HUES64 (cell line): ENCODE results near the gene IER3.
"Not testable (repeated sequence)": the region's sequence is repeated elsewhere in the genome, so short reads cannot be mapped to it uniquely, and the experiment has no call there.

Experiments
- H3K27ac ChIP-seq: 2 replicates; pipeline ENCODE4 v1.7.0; 2013; ENCODE audit warnings: low read depth, low read length, inconsistent platforms
- H3K27me3 ChIP-seq: 2 replicates; pipeline ENCODE4 v1.6.1; 2013; ENCODE audit warnings: mild to moderate bottlenecking, low read length; ENCODE audit not compliant: insufficient read depth
- H3K36me3 ChIP-seq: 2 replicates; pipeline ENCODE4 v1.6.1; 2013; ENCODE audit warnings: mild to moderate bottlenecking, low read length; ENCODE audit not compliant: insufficient read depth
- H3K4me1 ChIP-seq: 2 replicates; pipeline ENCODE4 v1.6.1; 2013; ENCODE audit warnings: mild to moderate bottlenecking, low read length, moderate library complexity; ENCODE audit not compliant: insufficient read depth
- H3K4me3 ChIP-seq: 2 replicates; pipeline ENCODE4 v1.5.1; 2013; ENCODE audit warnings: mild to moderate bottlenecking, low read length, moderate library complexity
- H3K9ac ChIP-seq: 2 replicates; pipeline ENCODE4 v1.6.1; 2013; ENCODE audit warnings: mild to moderate bottlenecking, low read depth, low read length
- H3K9me3 ChIP-seq: 2 replicates; pipeline ENCODE4 v1.6.1; 2013; ENCODE audit warnings: low read depth, low read length; ENCODE audit not compliant: insufficient read depth
- WGBS: fragments of 150-250, 120-280 bp; methylation state at CpG from one replicate; pipeline ENCODE4 v1.1.7; 2013; ENCODE audit warnings: missing lambda C conversion rate; 5-methylcytosine and 5-hydroxymethylcytosine counted together

Gene IER3

GRCh38 chr6:30767944-30768301 is 23.6 kb upstream of the IER3 start:
- Histone ChIP-seq H3K27me3 (no peaks in the 10 kb centered on the region), H3K4me1 (peaks cover 48% of the 10 kb centered on the region), H3K9me3 (no peaks in the 10 kb centered on the region), H3K4me3 (no peak overlapping the region), H3K36me3 (no peaks in the 10 kb centered on the region), H3K27ac (no peak overlapping the region), H3K9ac (no peak overlapping the region)
- 88% methylated on average over 1 of the region's 1 CpG for WGBS

- Histone ChIP-seq H3K9me3 (no peaks in the 10 kb centered on the region), H3K27ac (no peak overlapping the region), H3K4me1 (peaks cover 48% of the 10 kb centered on the region), H3K36me3 (no peaks in the 10 kb centered on the region), H3K27me3 (no peaks in the 10 kb centered on the region), H3K9ac (no peak overlapping the region), H3K4me3 (no peak overlapping the region)
- 91% methylated on average over 9 of the region's 9 CpGs for WGBS
Observed at GRCh38 chr6:30767158-30767943, 23.0 kb upstream of the IER3 start.

GRCh38 chr6:30766461-30767157 is 22.3 kb upstream of the IER3 start:
- 82% methylated on average over 6 of the region's 6 CpGs for WGBS
- Histone ChIP-seq H3K36me3 (no peaks in the 10 kb centered on the region), H3K4me3 (no peak overlapping the region), H3K9ac (peak overlapping the region; percentile 29; the same call in 1 of the 2 replicates), H3K27ac (peak overlapping the region; percentile 9; the same call in 1 of the 2 replicates), H3K9me3 (no peaks in the 10 kb centered on the region), H3K27me3 (no peaks in the 10 kb centered on the region), H3K4me1 (peaks cover 50% of the 10 kb centered on the region)

- Histone ChIP-seq H3K9ac (0 out of 2 replicates have a peak overlapping the region, but pooled peaks have one; percentile 10), H3K27ac (peak overlapping the region; percentile 64; the same call in 1 of the 2 replicates), H3K4me1 (peaks cover 53% of the 10 kb centered on the region)
- not testable (repeated sequence) for H3K27me3 ChIP-seq, H3K9me3 ChIP-seq, H3K36me3 ChIP-seq, H3K4me3 ChIP-seq
- WGBS: 14% methylated on average over 1 of the region's 1 CpG
Observed at GRCh38 chr6:30765495-30765894, 21.1 kb upstream of the IER3 start.

- Histone ChIP-seq H3K27ac (peak overlapping the region; percentile 74; the same call in 1 of the 2 replicates), H3K9ac (peak overlapping the region; percentile 39; the same call in 1 of the 2 replicates), H3K4me3 (peak overlapping the region; percentile 24), H3K4me1 (peaks cover 45% of the 10 kb centered on the region)
- H3K27me3 ChIP-seq, H3K36me3 ChIP-seq, H3K9me3 ChIP-seq: not testable (repeated sequence)
- WGBS: 10% methylated on average over 13 of the region's 13 CpGs
Observed at GRCh38 chr6:30764490-30765043, 20.2 kb upstream of the IER3 start.

GRCh38 chr6:30763618-30764489 is 19.5 kb upstream of the IER3 start:
- peak overlapping the region; percentile 39; the same call in 1 of the 2 replicates for H3K9ac ChIP-seq

GRCh38 chr6:30763155-30763617 is 18.8 kb upstream of the IER3 start:
- Histone ChIP-seq H3K9ac (peak overlapping the region; percentile 39; the same call in 1 of the 2 replicates), H3K4me3 (no peak overlapping the region), H3K27me3 (no peaks in the 10 kb centered on the region), H3K36me3 (no peaks in the 10 kb centered on the region), H3K4me1 (peaks cover 39% of the 10 kb centered on the region), H3K9me3 (no peaks in the 10 kb centered on the region), H3K27ac (peak overlapping the region; percentile 74)
- 78% methylated on average over 1 of the region's 1 CpG for WGBS

More at GRCh38 chr6:30763618-30764489, 19.5 kb upstream of the IER3 start:
- Histone ChIP-seq H3K4me1 (peaks cover 44% of the 10 kb centered on the region), H3K27ac (peak overlapping the region; percentile 74), H3K9me3 (no peaks in the 10 kb centered on the region), H3K4me3 (peak overlapping the region; percentile 24), H3K27me3 (no peaks in the 10 kb centered on the region), H3K36me3 (no peaks in the 10 kb centered on the region)
- WGBS: 29% methylated on average over 7 of the region's 8 CpGs

GRCh38 chr6:30761791-30762429 is 17.6 kb upstream of the IER3 start:
- Histone ChIP-seq H3K27ac (no peak overlapping the region), H3K4me3 (no peak overlapping the region), H3K36me3 (no peaks in the 10 kb centered on the region), H3K9me3 (no peaks in the 10 kb centered on the region), H3K27me3 (no peaks in the 10 kb centered on the region), H3K9ac (no peak overlapping the region), H3K4me1 (peaks cover 39% of the 10 kb centered on the region)
- 92% methylated on average over 3 of the region's 4 CpGs for WGBS

GRCh38 chr6:30760549-30760948 is 16.2 kb upstream of the IER3 start:
- no peaks in the 10 kb centered on the region for H3K9me3 ChIP-seq
- no peak overlapping the region for H3K4me3 ChIP-seq
- peaks cover 30% of the 10 kb centered on the region for H3K4me1 ChIP-seq
- H3K27me3 ChIP-seq: no peaks in the 10 kb centered on the region
- H3K27ac ChIP-seq: no peak overlapping the region
- WGBS: 92% methylated on average over 8 of the region's 8 CpGs
- H3K36me3 ChIP-seq: no peaks in the 10 kb centered on the region
- no peak overlapping the region for H3K9ac ChIP-seq

GRCh38 chr6:30759575-30760239 is 15.4 kb upstream of the IER3 start:
- Histone ChIP-seq H3K36me3 (no peaks in the 10 kb centered on the region), H3K4me3 (no peak overlapping the region), H3K9me3 (no peaks in the 10 kb centered on the region), H3K4me1 (peaks cover 30% of the 10 kb centered on the region), H3K27ac (peak overlapping the region; percentile 19; the same call in 1 of the 2 replicates), H3K27me3 (no peaks in the 10 kb centered on the region), H3K9ac (no peak overlapping the region; the same call in 1 of the 2 replicates)
- 90% methylated on average over 10 of the region's 10 CpGs for WGBS
